Brain microvascular endothelial cell (primary cell): ENCODE results near the gene HAGH.
A peak's percentile ranks its signal among the peaks of the same experiment; 100 is the strongest.

Source experiments
- DNase-seq: peaks from one replicate; pipeline ENCODE4 v3.0.0-alpha.2; 2020
- H3K27ac ChIP-seq: fragments of 250-450 bp; sonication (Bioruptor Pico); 2 replicates; pipeline ENCODE4 v1.5.1; 2020; ENCODE audit warnings: mild to moderate bottlenecking, moderate library complexity
- H3K27me3 ChIP-seq: fragments of 250-450 bp; sonication (Bioruptor Pico); replicated peaks from 2 replicates; pipeline ENCODE4 v1.5.1; 2020; ENCODE audit warnings: mild to moderate bottlenecking
- H3K36me3 ChIP-seq: fragments of 250-450 bp; sonication (Bioruptor Pico); replicated peaks from 2 replicates; pipeline ENCODE4 v1.5.1; 2020; ENCODE audit warnings: mild to moderate bottlenecking
- H3K4me3 ChIP-seq: 2 replicates; pipeline ENCODE4 v1.5.1; 2011; ENCODE audit warnings: low read depth, mild to moderate bottlenecking, control low read depth, low read length, moderate library complexity
- CTCF ChIP-seq: IDR thresholded peaks from 2 replicates; pipeline ENCODE4 v1.5.1; 2011; ENCODE audit warnings: low read depth, mild to moderate bottlenecking, moderate library complexity, low read length, control low read depth, inconsistent platforms; ENCODE audit errors: missing control alignments
- in situ Hi-C: cut with HindIII; loops from 2 replicates; pipeline ENCODE4 v1.10.0; 2017; ENCODE audit warnings: low sequenced_read_pairs, low pct_ligation_motif_present

Gene HAGH

GRCh38 chr16:1773703-1774447 is 52.8 kb downstream of the HAGH start:
- H3K27me3 ChIP-seq, result no peaks in the 10 kb centered on the region
- no peak for DNase-seq
- peak overlapping the region; percentile 79 for H3K4me3 ChIP-seq
- peak overlapping the region; percentile 63 for H3K27ac ChIP-seq
- H3K36me3 ChIP-seq, result peaks cover 35% of the 10 kb centered on the region
- no peak for TF ChIP-seq CTCF
- in situ Hi-C loops, result no loop called here

DNA sequence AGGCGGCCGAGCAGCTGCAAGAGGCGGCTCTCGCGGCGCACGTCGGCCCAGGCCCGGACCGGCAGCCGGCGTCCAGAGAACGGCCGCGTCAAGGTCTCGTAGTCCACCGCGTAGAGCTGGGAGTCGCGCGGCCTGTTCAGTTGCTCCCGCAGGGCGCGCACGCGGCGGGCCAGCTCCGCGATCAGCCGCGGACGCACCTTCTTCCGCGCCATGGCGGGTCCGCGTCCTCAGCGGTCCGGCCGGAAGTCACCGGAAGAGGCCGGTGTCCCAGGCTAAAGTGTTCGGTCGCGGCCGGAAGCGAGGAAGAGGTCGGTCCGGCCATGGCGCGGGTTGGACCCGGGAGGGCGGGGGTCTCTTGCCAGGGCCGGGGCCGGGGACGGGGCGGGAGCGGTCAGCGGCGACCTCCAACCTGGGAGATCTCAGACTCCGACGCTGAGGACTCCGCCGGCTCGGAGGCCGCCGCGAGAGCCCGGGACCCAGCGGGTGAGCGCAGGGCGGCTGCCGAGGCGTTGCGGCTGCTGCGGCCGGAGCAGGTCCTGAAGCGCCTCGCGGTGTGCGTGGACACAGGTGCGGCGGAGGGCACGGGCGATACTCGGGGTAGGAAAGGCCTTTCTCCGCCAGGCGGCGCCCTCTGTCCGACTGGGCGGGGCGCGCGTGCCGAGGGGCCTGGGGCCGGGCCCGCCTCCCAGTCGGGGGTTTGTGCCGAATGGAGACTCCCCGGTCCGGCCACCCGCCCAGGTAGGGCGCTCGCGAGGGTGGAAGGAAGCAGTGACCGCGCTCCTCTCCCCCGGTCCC is 53.5 kb downstream of the HAGH start, which contains the start of gene MRPS34:
Gene MRPS34 (minus strand): TSS at position 227 of the 795 bp plus-strand sequence. CDS start 15 bp downstream, at position 212.
- in situ Hi-C loops, result no loop called here
- H3K36me3 ChIP-seq, result peaks cover 42% of the 10 kb centered on the region
- H3K27ac ChIP-seq, result peak within 1 kb of the TSS; percentile 63
- DNase-seq, result peak; percentile 56
- TF ChIP-seq CTCF, result peak; percentile 60
- no peaks in the 10 kb centered on the region for H3K27me3 ChIP-seq
- peak within 1 kb of the TSS; percentile 79 for H3K4me3 ChIP-seq

DNA sequence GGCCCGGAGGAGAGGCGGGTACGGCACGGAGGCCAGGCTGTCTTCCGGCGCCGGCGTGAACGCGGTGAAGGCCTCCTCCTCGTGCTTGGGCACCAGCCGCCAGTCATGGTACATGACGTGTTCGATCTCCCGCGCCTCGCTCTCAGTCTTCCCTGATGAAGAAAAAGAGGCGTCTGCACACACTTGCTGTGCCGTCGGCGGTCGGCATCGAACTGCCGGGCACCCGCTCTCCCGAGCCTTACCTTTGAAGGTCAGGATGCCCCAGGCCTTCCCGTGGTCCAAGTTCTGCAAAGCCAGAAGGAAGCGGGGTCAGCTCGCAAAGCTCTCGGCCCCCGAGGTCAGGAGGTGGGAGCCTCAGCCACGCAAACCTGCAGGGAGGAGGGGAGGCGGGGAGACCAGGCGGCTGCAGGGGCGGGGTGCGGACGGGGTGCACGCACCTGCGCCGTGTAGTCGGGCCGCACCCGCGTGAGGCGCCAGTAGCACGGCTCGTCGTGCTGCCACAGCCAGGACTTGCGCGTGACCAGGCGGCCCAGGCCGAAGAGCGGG is 54.2 kb downstream of the HAGH start, which contains the start of gene EME2:
Gene EME2 (plus strand): TSS at position 449 of the 546 bp plus-strand sequence. CDS start 418 bp downstream, outside the sequence.
- H3K36me3 ChIP-seq, result peaks cover 44% of the 10 kb centered on the region
- in situ Hi-C loops, result no loop called here
- no peak for TF ChIP-seq CTCF
- peak within 1 kb of the TSS; percentile 63 for H3K27ac ChIP-seq
- H3K27me3 ChIP-seq, result no peaks in the 10 kb centered on the region
- DNase-seq, result no peak
- peak within 1 kb of the TSS; percentile 79 for H3K4me3 ChIP-seq

DNA sequence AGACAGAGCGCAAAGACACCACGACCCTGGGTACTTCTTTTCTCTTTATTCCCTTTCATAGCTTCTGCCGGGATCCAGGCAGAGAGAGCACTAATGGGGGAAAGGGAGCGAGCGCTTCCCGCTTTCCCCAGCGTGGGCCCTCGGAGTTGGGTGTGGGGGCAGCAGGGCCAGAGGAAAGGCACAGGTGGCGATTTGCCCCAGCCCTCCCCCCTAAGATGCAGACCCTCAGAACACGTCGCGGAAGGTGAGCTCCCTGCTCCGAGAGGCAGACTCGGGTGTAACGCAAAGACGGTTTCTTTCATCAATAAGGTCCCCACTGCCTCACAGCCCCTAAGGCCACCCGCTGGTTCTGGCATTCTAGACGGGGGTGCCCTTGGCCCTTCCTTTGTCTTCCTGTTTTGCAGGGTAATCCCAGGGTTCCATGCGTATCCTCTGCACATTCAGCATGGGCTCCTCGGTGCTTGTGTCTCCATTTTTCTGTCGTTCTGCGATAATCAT is 54.7 kb downstream of the HAGH start:
- TF ChIP-seq CTCF, result no peak
- Histone ChIP-seq H3K36me3 (peaks cover 45% of the 10 kb centered on the region), H3K27ac (peak overlapping the region; percentile 63), H3K27me3 (no peaks in the 10 kb centered on the region), H3K4me3 (peak overlapping the region; percentile 79)
- DNase-seq, result no peak
- in situ Hi-C loops, result no loop called here

GRCh38 chr16:1771188-1771863 is 55.3 kb downstream of the HAGH start, which contains the start of gene NME3:
NME3 (minus strand) TSS chr16:1771543; CDS start chr16:1771534, 9 bp downstream.
- no peaks in the 10 kb centered on the region for H3K27me3 ChIP-seq
- peak within 1 kb of the TSS; percentile 79 for H3K4me3 ChIP-seq
- TF ChIP-seq CTCF, result no peak
- peak within 1 kb of the TSS; percentile 63 for H3K27ac ChIP-seq
- peak; percentile 56 for DNase-seq
- in situ Hi-C loops, result no loop called here
- peaks cover 49% of the 10 kb centered on the region for H3K36me3 ChIP-seq
